ENCODE results near the gene ARHGEF28. TPM values are rescaled to one million over a fixed set of nuclear protein-coding genes. Genes with fewer than 3 reads are reported as not detected.

The ARHGEF28 gene
- total RNA-seq, 1 donor = 26.2 TPM

GRCh38 chr5:73907164-73907563, 281.2 kb downstream of the ARHGEF28 start:
- TF ChIP-seq, protein P1, sequence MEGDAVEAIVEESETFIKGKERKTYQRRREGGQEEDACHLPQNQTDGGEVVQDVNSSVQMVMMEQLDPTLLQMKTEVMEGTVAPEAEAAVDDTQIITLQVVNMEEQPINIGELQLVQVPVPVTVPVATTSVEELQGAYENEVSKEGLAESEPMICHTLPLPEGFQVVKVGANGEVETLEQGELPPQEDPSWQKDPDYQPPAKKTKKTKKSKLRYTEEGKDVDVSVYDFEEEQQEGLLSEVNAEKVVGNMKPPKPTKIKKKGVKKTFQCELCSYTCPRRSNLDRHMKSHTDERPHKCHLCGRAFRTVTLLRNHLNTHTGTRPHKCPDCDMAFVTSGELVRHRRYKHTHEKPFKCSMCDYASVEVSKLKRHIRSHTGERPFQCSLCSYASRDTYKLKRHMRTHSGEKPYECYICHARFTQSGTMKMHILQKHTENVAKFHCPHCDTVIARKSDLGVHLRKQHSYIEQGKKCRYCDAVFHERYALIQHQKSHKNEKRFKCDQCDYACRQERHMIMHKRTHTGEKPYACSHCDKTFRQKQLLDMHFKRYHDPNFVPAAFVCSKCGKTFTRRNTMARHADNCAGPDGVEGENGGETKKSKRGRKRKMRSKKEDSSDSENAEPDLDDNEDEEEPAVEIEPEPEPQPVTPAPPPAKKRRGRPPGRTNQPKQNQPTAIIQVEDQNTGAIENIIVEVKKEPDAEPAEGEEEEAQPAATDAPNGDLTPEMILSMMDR (IDR thresholded peaks at IDR 0.05; ENCODE audit: insufficient read depth, low read length) = no peak
- no peak for DNase-seq (ENCODE audit: low read depth)
- H3K4me3 ChIP-seq (ENCODE audit: low read depth, low read length) = no peak overlapping the region

DNA sequence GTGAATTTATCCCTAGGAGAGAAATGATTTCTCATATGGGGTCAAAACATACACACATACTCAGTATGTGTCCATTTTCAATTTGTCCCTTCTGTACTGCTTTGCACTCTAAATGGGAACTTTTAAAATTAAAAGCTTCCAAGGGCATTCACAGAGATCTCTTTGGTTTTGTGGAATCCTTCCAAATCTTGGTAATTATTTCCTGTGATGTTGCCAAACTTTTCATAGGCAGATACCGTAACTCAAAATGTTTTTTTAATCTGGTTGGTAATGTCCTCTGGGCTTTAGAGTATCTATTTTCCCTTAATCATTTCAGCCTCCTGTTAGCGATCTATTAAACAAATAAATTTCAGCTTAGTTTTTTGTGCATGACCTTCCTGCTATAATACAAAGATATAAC, 282.4 kb downstream of the ARHGEF28 start:
- H3K4me3 ChIP-seq (ENCODE audit: low read depth, low read length) = no peak overlapping the region
- peak; percentile 34 for DNase-seq (ENCODE audit: low read depth)
- TF ChIP-seq, protein P1 (IDR thresholded peaks at IDR 0.05; ENCODE audit: insufficient read depth, low read length) = no peak

DNA sequence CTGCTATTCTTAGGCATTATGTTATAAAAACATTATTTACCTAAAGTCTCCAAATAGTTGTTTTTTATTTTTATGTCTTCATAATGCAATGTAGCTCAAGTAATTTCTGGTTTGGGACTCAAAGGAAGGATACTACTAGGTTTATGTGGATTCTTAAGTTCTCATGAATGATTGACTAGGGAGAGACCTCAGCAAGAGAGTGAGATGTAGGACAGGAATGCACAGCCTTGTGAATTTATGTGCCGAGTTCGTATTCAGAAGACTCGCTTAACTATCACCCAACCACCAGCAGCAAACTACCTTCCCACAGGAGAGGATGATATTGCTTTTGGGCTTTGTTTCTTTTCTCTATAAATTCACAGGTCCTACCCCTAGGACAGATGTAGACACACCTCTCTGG, 282.9 kb downstream of the ARHGEF28 start:
- no peak for DNase-seq (ENCODE audit: low read depth)
- H3K4me3 ChIP-seq (ENCODE audit: low read depth, low read length) = no peak overlapping the region
- TF ChIP-seq, protein P1 (IDR thresholded peaks at IDR 0.05; ENCODE audit: insufficient read depth, low read length) = no peak

- H3K4me3 ChIP-seq (ENCODE audit: low read depth, low read length) = no peak overlapping the region
- no peak for DNase-seq (ENCODE audit: low read depth)
- TF ChIP-seq, protein P1 (IDR thresholded peaks at IDR 0.05; ENCODE audit: insufficient read depth, low read length) = no peak
Measured at GRCh38 chr5:73909474-73909873, 283.5 kb downstream of the ARHGEF28 start.

- TF ChIP-seq, protein P1 (IDR thresholded peaks at IDR 0.05; ENCODE audit: insufficient read depth, low read length) = no peak
- no peak for DNase-seq (ENCODE audit: low read depth)
- H3K4me3 ChIP-seq (ENCODE audit: low read depth, low read length) = no peak overlapping the region
Measured at GRCh38 chr5:73911761-73912393, 285.9 kb downstream of the ARHGEF28 start.

GRCh38 chr5:73912821-73913271, 286.9 kb downstream of the ARHGEF28 start:
- no peak for DNase-seq (ENCODE audit: low read depth)
- H3K4me3 ChIP-seq (ENCODE audit: low read depth, low read length) = no peak overlapping the region
- TF ChIP-seq, protein P1 (IDR thresholded peaks at IDR 0.05; ENCODE audit: insufficient read depth, low read length) = no peak

DNA sequence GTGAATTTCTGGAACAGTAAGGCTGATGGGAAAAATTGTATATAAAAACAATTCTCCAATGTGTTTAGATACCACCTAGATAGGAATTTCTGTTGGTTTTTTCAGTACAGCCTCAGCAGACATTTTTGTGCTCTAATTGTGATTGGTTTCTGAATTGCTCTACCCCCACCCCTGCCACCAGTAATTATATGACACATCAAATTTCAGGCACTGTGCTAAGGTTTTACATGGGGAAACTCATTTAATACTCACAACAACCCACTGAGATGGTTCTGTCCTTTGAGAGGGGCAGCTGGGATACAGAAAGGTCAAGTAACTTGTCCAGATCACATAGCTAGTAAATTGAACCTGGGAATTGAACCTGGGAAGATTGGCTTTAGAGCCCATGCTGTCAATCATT, 288.0 kb downstream of the ARHGEF28 start:
- H3K4me3 ChIP-seq (ENCODE audit: low read depth, low read length) = no peak overlapping the region
- TF ChIP-seq, protein P1 (IDR thresholded peaks at IDR 0.05; ENCODE audit: insufficient read depth, low read length) = no peak
- DNase-seq (ENCODE audit: low read depth) = no peak
